A673 (cell line): Measurements from ENCODE around the gene ADAMTS12.

Source experiments
- EZH2 ChIP-seq: fragments of 200-600 bp; sonication (generic); IDR thresholded peaks from 2 replicates; pipeline ENCODE4 v1.6.1; 2017; ENCODE audit warnings: borderline replicate concordance, low read depth, mild to moderate bottlenecking, mixed read lengths, antibody characterized with exemption, low read length; ENCODE audit not compliant: poor library complexity, severe bottlenecking
- TF ChIP-seq, protein P1 (sequence below): fragments of 300-800, 200-600 bp; sonication (generic); conservative IDR thresholded peaks from 2 replicates; pipeline ENCODE4 v1.5.1; 2017; ENCODE audit warnings: low read depth, mild to moderate bottlenecking, antibody characterized with exemption, low read length, moderate library complexity, mixed read lengths

DNA sequence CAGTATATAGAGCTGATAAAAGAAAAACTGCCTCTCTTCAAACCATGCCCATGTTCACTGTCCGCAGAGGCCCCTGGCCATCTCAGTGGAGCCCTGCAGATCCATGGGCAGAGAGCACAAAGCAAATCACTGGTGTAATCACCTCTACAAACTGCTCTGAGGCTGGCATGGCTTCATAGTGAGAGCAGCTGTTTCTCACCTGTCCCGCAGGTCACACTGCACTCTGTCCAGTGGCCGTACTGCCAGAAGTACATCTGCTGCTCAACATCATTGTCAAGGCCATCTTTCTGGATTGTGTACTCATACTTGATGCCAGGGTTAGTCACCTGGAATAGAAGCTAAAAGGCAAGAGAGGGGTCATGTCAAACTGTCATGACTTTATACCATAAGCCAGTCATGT lies 277.8 kb downstream of the ADAMTS12 start:
- TF ChIP-seq, protein P1, sequence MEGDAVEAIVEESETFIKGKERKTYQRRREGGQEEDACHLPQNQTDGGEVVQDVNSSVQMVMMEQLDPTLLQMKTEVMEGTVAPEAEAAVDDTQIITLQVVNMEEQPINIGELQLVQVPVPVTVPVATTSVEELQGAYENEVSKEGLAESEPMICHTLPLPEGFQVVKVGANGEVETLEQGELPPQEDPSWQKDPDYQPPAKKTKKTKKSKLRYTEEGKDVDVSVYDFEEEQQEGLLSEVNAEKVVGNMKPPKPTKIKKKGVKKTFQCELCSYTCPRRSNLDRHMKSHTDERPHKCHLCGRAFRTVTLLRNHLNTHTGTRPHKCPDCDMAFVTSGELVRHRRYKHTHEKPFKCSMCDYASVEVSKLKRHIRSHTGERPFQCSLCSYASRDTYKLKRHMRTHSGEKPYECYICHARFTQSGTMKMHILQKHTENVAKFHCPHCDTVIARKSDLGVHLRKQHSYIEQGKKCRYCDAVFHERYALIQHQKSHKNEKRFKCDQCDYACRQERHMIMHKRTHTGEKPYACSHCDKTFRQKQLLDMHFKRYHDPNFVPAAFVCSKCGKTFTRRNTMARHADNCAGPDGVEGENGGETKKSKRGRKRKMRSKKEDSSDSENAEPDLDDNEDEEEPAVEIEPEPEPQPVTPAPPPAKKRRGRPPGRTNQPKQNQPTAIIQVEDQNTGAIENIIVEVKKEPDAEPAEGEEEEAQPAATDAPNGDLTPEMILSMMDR = no peak
- no peak for TF ChIP-seq EZH2
